SU-DHL-6 (cell line): ENCODE results near the gene HACD4.

Experiments
- H2AFZ ChIP-seq: fragments of 200-600 bp; sonication (generic); 2 replicates; pipeline ENCODE4 v1.6.1; 2014; ENCODE audit warnings: low read depth, mild to moderate bottlenecking, moderate library complexity, mixed read lengths, antibody characterized with exemption, low read length; ENCODE audit not compliant: severe bottlenecking
- H3F3A ChIP-seq: fragments of 200-600 bp; shearing (Covaris generic); 2 replicates; pipeline ENCODE4 v1.6.0; 2016; ENCODE audit warnings: antibody characterized with exemption, mild to moderate bottlenecking; ENCODE audit not compliant: insufficient read depth
- H3K27ac ChIP-seq: fragments of 200-600 bp; sonication (generic); 2 replicates; pipeline ENCODE4 v1.5.1; 2016; ENCODE audit warnings: low read depth, mild to moderate bottlenecking, low read length, moderate library complexity, mixed read lengths
- H3K27me3 ChIP-seq: fragments of 200-600 bp; sonication (generic), shearing (Covaris generic); 2 replicates; pipeline ENCODE4 v1.6.0; 2014; ENCODE audit warnings: mild to moderate bottlenecking, low read length
- H3K36me3 ChIP-seq: fragments of 200-600 bp; sonication (generic); 2 replicates; pipeline ENCODE4 v1.6.1; 2014; ENCODE audit warnings: mild to moderate bottlenecking, low read length, mixed read lengths
- H3K4me2 ChIP-seq: fragments of 300-600, 200-600 bp; shearing (Covaris generic), sonication (generic); 2 replicates; pipeline ENCODE4 v1.6.0; 2014; ENCODE audit warnings: low read length, low read depth, mild to moderate bottlenecking; ENCODE audit not compliant: poor library complexity, severe bottlenecking
- H3K4me3 ChIP-seq: fragments of 200-600 bp; sonication (generic); 2 replicates; pipeline ENCODE4 v1.5.1; 2014; ENCODE audit warnings: antibody characterized with exemption, low read length, mild to moderate bottlenecking, mixed read lengths; ENCODE audit not compliant: insufficient read depth, poor library complexity, severe bottlenecking
- H3K79me2 ChIP-seq: fragments of 200-600 bp; sonication (generic); 2 replicates; pipeline ENCODE4 v1.6.1; 2014; ENCODE audit warnings: mild to moderate bottlenecking, low read length, moderate library complexity; ENCODE audit not compliant: insufficient read depth
- H3K9ac ChIP-seq: fragments of 200-600 bp; sonication (generic); 2 replicates; pipeline ENCODE4 v1.7.0; 2014; ENCODE audit warnings: mild to moderate bottlenecking, low read length
- H3K9me2 ChIP-seq: fragments of 200-600 bp; sonication (generic); replicated peaks from 2 replicates; pipeline ENCODE4 v1.6.1; 2014; ENCODE audit warnings: low read length; ENCODE audit not compliant: insufficient read depth
- H3K9me3 ChIP-seq: fragments of 200-600 bp; sonication (generic); 2 replicates; pipeline ENCODE4 v1.6.1; 2014; ENCODE audit warnings: low read length, mixed read lengths; ENCODE audit not compliant: insufficient read depth
- H4K20me1 ChIP-seq: fragments of 200-600 bp; sonication (generic); 2 replicates; pipeline ENCODE4 v1.6.1; 2014; ENCODE audit warnings: low read depth, mild to moderate bottlenecking, antibody characterized with exemption, low read length, moderate library complexity, mixed read lengths
- EZH2phosphoT487 ChIP-seq: fragments of 200-600 bp; sonication (generic), shearing (Covaris generic); conservative IDR thresholded peaks from 2 replicates; pipeline ENCODE4 v1.6.1; 2018; ENCODE audit warnings: mild to moderate bottlenecking, antibody characterized with exemption, low read length, moderate library complexity, mixed read lengths
- TF ChIP-seq, protein P1 (sequence below): fragments of 200-600 bp; sonication (generic); IDR thresholded peaks from one replicate; pipeline ENCODE4 v1.5.1; 2017; ENCODE audit warnings: antibody characterized with exemption, mild to moderate bottlenecking, low read length, moderate library complexity; ENCODE audit not compliant: insufficient read depth, poor library complexity, severe bottlenecking

The HACD4 gene

DNA sequence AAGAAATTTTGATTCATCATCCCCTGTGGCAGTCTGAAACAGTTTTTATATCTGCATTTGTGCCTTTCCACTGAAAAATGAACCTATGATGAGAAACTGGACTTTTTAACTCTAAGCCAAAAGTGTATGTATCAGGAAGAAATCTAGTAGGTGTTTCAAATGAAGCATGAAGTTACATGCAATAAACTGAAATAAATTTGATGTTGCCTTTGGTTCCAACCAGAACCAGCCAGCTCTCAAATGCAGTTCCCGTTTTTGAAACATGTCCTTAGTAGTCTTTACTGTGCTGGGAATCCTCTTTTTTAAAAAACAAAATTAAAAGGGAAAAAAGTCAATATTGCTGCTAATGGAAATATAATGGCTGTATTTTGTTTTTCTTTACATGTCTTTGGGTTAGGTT lies 43.9 kb downstream of the HACD4 start:
- H3K9ac ChIP-seq, result no peak overlapping the region
- H3K4me2 ChIP-seq, result no peak overlapping the region
- H3K9me3 ChIP-seq, result no peaks in the 10 kb centered on the region

GRCh38 chr9:20985851-20986600 lies 45.4 kb downstream of the HACD4 start:
- no peak overlapping the region for H3K4me3 ChIP-seq
- no peak overlapping the region for H3K27ac ChIP-seq
- H3F3A ChIP-seq, result no peaks in the 10 kb centered on the region
- H3K9ac ChIP-seq, result no peak overlapping the region
- no peaks in the 10 kb centered on the region for H3K36me3 ChIP-seq
- no peaks in the 10 kb centered on the region for H4K20me1 ChIP-seq
- TF ChIP-seq, protein P1, sequence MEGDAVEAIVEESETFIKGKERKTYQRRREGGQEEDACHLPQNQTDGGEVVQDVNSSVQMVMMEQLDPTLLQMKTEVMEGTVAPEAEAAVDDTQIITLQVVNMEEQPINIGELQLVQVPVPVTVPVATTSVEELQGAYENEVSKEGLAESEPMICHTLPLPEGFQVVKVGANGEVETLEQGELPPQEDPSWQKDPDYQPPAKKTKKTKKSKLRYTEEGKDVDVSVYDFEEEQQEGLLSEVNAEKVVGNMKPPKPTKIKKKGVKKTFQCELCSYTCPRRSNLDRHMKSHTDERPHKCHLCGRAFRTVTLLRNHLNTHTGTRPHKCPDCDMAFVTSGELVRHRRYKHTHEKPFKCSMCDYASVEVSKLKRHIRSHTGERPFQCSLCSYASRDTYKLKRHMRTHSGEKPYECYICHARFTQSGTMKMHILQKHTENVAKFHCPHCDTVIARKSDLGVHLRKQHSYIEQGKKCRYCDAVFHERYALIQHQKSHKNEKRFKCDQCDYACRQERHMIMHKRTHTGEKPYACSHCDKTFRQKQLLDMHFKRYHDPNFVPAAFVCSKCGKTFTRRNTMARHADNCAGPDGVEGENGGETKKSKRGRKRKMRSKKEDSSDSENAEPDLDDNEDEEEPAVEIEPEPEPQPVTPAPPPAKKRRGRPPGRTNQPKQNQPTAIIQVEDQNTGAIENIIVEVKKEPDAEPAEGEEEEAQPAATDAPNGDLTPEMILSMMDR, result no peak
- TF ChIP-seq EZH2phosphoT487, result no peak
- no peaks in the 10 kb centered on the region for H3K79me2 ChIP-seq
- H3K9me2 ChIP-seq, result no peaks in the 10 kb centered on the region
- no peak overlapping the region for H2AFZ ChIP-seq
- no peak overlapping the region for H3K4me2 ChIP-seq
- no peaks in the 10 kb centered on the region for H3K9me3 ChIP-seq
- no peaks in the 10 kb centered on the region for H3K27me3 ChIP-seq

More for the DNA sequence above, 43.9 kb downstream of the HACD4 start:
- Histone ChIP-seq H2AFZ (no peak overlapping the region), H3K9me2 (no peaks in the 10 kb centered on the region), H3K36me3 (no peaks in the 10 kb centered on the region), H3K4me3 (no peak overlapping the region), H4K20me1 (no peaks in the 10 kb centered on the region), H3K79me2 (no peaks in the 10 kb centered on the region), H3F3A (no peaks in the 10 kb centered on the region), H3K27me3 (no peaks in the 10 kb centered on the region), H3K27ac (no peak overlapping the region)
- no peak for TF ChIP-seq EZH2phosphoT487
- TF ChIP-seq, protein P1, result no peak

DNA sequence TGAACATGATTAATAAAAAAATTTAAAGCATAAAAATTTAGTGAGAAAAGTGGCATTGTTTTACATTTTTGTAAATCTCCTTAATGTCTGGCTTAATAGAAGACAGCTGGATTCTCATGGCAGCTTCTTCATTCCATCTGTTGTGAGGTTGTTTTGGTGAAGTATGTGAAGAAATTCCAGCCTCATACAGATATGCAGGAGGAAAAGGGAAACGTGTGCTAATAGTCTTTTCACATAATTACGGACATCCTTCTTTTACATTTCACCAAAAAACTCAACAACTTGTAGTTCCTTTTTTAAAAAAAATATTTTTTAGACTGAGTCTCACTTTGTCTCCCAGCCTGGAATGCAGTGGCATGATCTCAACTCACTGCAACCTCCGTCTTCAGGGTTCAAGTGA lies 46.9 kb downstream of the HACD4 start:
- no peaks in the 10 kb centered on the region for H3K27me3 ChIP-seq
- no peak for TF ChIP-seq EZH2phosphoT487
- TF ChIP-seq, protein P1, result no peak
- H2AFZ ChIP-seq, result no peak overlapping the region
- no peak overlapping the region for H3K27ac ChIP-seq
- no peaks in the 10 kb centered on the region for H3K9me2 ChIP-seq
- no peaks in the 10 kb centered on the region for H3F3A ChIP-seq
- H3K9me3 ChIP-seq, result no peaks in the 10 kb centered on the region
- H3K9ac ChIP-seq, result no peak overlapping the region
- no peak overlapping the region for H3K4me3 ChIP-seq
- no peaks in the 10 kb centered on the region for H3K36me3 ChIP-seq
- no peak overlapping the region for H3K4me2 ChIP-seq
- no peaks in the 10 kb centered on the region for H4K20me1 ChIP-seq
- no peaks in the 10 kb centered on the region for H3K79me2 ChIP-seq
